ENCODE results near the gene SDCBP2. TPM values are rescaled to one million over a fixed set of nuclear protein-coding genes. Genes with fewer than 3 reads are reported as not detected.

Gene SDCBP2
- total and polyA plus RNA-seq, 2 experiments from 2014 or later = 4.2 to 5.5 TPM

DNA sequence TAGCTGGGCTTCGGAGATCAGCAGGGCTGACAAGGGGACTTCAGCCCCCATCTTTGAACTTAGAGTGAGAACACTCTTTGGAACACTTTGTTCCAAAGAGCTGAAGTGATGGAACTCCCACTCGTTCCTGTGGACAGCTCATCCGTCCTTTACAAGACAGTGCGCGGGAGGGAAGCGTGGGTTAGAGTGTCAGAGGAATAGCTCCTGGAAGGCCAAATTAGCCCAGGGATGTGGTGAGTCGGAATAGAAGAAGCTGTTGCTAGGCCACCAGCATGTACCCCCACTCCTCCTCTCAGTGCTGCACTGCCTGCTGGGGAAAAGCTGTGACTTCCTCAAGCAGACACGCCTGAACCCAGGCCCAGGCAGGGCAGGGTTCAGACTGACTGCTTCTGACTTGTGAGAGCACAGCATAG, 1.7 kb downstream of the SDCBP2 start:
- no peak overlapping the region for H2AFZ ChIP-seq
- no peaks in the 10 kb centered on the region for H3K36me3 ChIP-seq (ENCODE audit: low read depth)
- peaks cover 55% of the 10 kb centered on the region for H3K79me2 ChIP-seq (ENCODE audit: insufficient read depth)
- H3K9me2 ChIP-seq (ENCODE audit: insufficient read depth) = no peaks in the 10 kb centered on the region
- TF ChIP-seq EZH2 (IDR thresholded peaks at IDR 0.05; ENCODE audit: insufficient read depth, poor library complexity, severe bottlenecking) (no peak), EZH2phosphoT487 (IDR thresholded peaks at IDR 0.05; ENCODE audit: insufficient read depth, low read depth) (no peak)
- peak; percentile 87 for DNase-seq
- in situ Hi-C loops (cut with MboI) = no loop called here
- no peaks in the 10 kb centered on the region for H3K27me3 ChIP-seq (replicated peaks; ENCODE audit: insufficient read depth)
- H3K9me3 ChIP-seq (ENCODE audit: low read depth) = no peaks in the 10 kb centered on the region
- H3K4me1 ChIP-seq (ENCODE audit: insufficient read depth) = peaks cover 61% of the 10 kb centered on the region
- no peaks in the 10 kb centered on the region for H4K20me1 ChIP-seq (ENCODE audit: insufficient read depth)
- H3K9ac ChIP-seq = peak overlapping the region; percentile 100
- H3K4me2 ChIP-seq (ENCODE audit: unreplicated experiment) = peak overlapping the region; percentile 92
- H3F3A ChIP-seq (ENCODE audit: insufficient read depth) = peaks cover 61% of the 10 kb centered on the region
- WGBS, 2 experiments (ENCODE audit: low coverage in 1 of 2, low lambda C conversion rate in 2 of 2, missing lambda C conversion rate in 2 of 2) = 11 to 14% methylated on average over 8 of the region's 8 CpGs
- H3K4me3 ChIP-seq = peak overlapping the region; percentile 95
- peak overlapping the region; percentile 100 for H3K27ac ChIP-seq

DNA sequence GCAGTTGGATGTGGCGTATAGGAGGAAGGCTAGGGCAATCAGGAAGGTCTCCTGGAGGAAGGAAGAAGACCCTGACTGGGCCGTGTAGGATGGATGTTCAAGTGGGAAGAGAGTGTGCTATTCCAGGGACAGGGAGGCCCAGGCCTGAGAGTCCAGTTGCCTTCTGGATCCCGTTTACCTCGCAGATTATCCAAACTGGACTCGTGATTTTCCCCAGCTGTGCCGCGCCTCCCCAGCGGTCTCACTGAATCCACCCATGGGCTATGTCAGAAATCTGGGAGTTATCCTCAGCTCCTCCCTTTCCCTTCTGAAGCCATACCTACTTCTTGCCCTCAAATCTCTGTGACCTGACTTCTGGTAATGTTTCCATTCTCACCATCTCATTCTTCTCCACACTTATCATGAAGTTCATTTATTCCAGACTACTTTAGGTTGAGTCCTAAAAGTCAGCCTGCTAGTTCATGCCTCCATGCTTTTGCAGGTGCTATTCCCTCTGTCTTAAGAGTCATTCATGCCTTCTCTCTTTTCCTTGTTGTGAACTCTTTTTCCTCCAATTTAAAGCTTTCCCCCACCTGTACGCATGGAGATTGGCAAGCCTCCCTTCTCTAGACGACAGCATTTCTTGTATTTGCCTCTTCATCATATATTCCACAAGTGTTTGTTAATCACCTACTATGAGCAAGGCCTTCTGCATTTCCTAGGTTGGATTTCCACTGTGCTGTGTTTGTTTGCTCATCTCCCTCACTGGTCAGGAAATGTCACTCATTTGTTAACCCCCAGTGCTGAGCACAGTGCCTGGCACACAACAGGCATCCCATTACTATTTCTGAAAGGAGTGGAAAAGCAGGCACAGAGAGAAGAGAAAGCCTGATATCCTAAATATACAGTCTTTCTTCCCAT, 2.7 kb downstream of the SDCBP2 start:
- in situ Hi-C loops (cut with MboI) = no loop called here
- H3K27ac ChIP-seq = peak overlapping the region; percentile 100
- TF ChIP-seq EZH2 (IDR thresholded peaks at IDR 0.05; ENCODE audit: insufficient read depth, poor library complexity, severe bottlenecking) = no peak
- no peak for TF ChIP-seq EZH2phosphoT487 (IDR thresholded peaks at IDR 0.05; ENCODE audit: insufficient read depth, low read depth)
- peak; percentile 75 for DNase-seq
- H3K9me2 ChIP-seq (ENCODE audit: insufficient read depth) = no peaks in the 10 kb centered on the region
- H3K9ac ChIP-seq = peak overlapping the region; percentile 100
- peak overlapping the region; percentile 92 for H3K4me2 ChIP-seq (ENCODE audit: unreplicated experiment)
- peak overlapping the region; percentile 95 for H3K4me3 ChIP-seq
- H3K36me3 ChIP-seq (ENCODE audit: low read depth) = no peaks in the 10 kb centered on the region
- no peaks in the 10 kb centered on the region for H3K27me3 ChIP-seq (replicated peaks; ENCODE audit: insufficient read depth)
- H4K20me1 ChIP-seq (ENCODE audit: insufficient read depth) = no peaks in the 10 kb centered on the region
- H3K4me1 ChIP-seq (ENCODE audit: insufficient read depth) = peaks cover 64% of the 10 kb centered on the region
- no peaks in the 10 kb centered on the region for H3K9me3 ChIP-seq (ENCODE audit: low read depth)
- peaks cover 46% of the 10 kb centered on the region for H3K79me2 ChIP-seq (ENCODE audit: insufficient read depth)
- 6 to 7% methylated on average over 10 of the region's 10 CpGs for WGBS, 2 experiments (ENCODE audit: low coverage in 1 of 2, low lambda C conversion rate in 2 of 2, missing lambda C conversion rate in 2 of 2)
- H3F3A ChIP-seq (ENCODE audit: insufficient read depth) = peaks cover 66% of the 10 kb centered on the region
- no peak overlapping the region for H2AFZ ChIP-seq

DNA sequence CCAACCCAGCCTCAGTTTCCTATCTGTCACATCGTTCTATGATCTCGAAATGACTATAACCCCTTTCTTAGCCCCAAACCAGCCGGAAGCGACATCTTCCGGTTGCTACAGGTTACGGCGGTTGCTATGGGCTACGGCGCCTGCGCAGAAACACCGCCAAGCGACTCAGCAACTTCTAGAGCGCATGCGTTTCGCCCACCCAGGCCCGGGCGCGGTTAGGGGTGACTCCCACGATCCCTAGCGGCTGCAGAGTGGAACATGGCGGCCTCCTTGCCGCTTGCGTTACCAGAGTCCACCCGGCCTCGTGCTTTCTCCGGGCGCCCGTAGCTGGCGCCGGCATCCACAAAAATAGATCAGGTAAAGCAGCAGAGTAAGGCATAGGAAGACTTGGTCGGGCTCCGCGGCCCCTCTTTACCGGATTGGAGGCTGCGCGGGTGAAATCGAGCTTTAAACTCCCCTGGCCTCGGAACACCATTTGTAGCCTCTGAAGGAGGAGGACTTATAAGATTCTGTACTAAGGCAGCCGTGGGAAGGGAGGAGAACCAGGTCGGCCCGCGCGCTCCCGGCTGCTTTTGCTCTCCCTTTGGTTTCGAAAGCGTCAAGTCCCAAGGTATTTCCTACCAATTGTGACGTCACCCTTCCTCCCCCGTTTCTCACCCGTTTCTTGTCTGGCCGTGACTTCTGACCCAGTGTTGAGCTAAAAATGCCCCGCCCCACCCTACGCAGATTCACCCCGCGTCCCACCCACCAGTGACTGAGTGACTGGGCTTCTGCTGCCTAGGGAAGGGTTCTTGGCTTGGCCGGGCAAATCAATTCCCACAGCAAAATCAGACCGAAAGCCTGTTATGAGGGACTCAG, 3.5 kb downstream of the SDCBP2 start:
- peaks cover 66% of the 10 kb centered on the region for H3F3A ChIP-seq (ENCODE audit: insufficient read depth)
- H4K20me1 ChIP-seq (ENCODE audit: insufficient read depth) = no peaks in the 10 kb centered on the region
- no peaks in the 10 kb centered on the region for H3K36me3 ChIP-seq (ENCODE audit: low read depth)
- peaks cover 61% of the 10 kb centered on the region for H3K4me1 ChIP-seq (ENCODE audit: insufficient read depth)
- H3K9me3 ChIP-seq (ENCODE audit: low read depth) = no peaks in the 10 kb centered on the region
- TF ChIP-seq EZH2 (IDR thresholded peaks at IDR 0.05; ENCODE audit: insufficient read depth, poor library complexity, severe bottlenecking) = no peak
- TF ChIP-seq EZH2phosphoT487 (IDR thresholded peaks at IDR 0.05; ENCODE audit: insufficient read depth, low read depth) = no peak
- H3K27ac ChIP-seq = peak overlapping the region; percentile 100
- H3K27me3 ChIP-seq (replicated peaks; ENCODE audit: insufficient read depth) = no peaks in the 10 kb centered on the region
- H2AFZ ChIP-seq = peak overlapping the region; percentile 71
- peak overlapping the region; percentile 100 for H3K9ac ChIP-seq
- peak overlapping the region; percentile 92 for H3K4me2 ChIP-seq (ENCODE audit: unreplicated experiment)
- 0 to 1% methylated on average over 56 of the region's 56 CpGs for WGBS, 2 experiments (ENCODE audit: low coverage in 1 of 2, low lambda C conversion rate in 2 of 2, missing lambda C conversion rate in 2 of 2)
- no peaks in the 10 kb centered on the region for H3K9me2 ChIP-seq (ENCODE audit: insufficient read depth)
- H3K4me3 ChIP-seq = peak overlapping the region; percentile 95
- in situ Hi-C loops (cut with MboI) = no loop called here
- H3K79me2 ChIP-seq (ENCODE audit: insufficient read depth) = peaks cover 37% of the 10 kb centered on the region
- DNase-seq = peak; percentile 98

DNA sequence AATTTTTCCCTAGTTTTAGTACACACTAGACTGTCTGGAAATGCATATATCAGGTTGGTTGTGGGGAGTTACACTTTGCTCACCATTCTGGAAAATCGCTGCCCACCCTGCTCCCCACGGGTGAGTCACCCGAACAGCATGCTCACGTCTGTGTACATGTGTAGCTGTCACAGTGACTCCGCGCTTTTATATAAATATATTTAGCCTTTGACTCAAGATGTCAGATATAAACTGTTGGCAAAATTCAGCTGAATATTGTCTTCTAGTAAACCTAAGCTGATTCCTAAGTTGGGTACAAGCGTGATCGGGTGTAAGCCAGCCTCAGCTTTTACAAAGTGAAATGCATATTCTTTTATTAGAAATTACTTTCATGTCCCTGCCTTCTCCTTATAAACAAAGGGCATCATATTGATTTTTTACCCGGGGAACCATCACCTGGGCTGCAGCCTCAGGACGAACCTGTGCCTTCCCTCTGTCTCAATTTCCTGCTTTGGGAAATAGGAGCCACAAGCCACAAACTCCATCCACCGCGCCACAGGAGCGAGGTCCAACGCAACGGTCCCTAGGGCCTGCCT, 4.3 kb downstream of the SDCBP2 start:
- in situ Hi-C loops (cut with MboI) = no loop called here

More for the DNA sequence above, 4.3 kb downstream of the SDCBP2 start:
- H3K4me3 ChIP-seq = peak overlapping the region; percentile 95
- H3K79me2 ChIP-seq (ENCODE audit: insufficient read depth) = peaks cover 30% of the 10 kb centered on the region
- TF ChIP-seq EZH2phosphoT487 (IDR thresholded peaks at IDR 0.05; ENCODE audit: insufficient read depth, low read depth) (no peak), EZH2 (IDR thresholded peaks at IDR 0.05; ENCODE audit: insufficient read depth, poor library complexity, severe bottlenecking) (no peak)
- WGBS, 2 experiments (ENCODE audit: low coverage in 1 of 2, low lambda C conversion rate in 2 of 2, missing lambda C conversion rate in 2 of 2) = 13 to 16% methylated on average over 15 of the region's 15 CpGs
- H3K36me3 ChIP-seq (ENCODE audit: low read depth) = no peaks in the 10 kb centered on the region
- peaks cover 63% of the 10 kb centered on the region for H3F3A ChIP-seq (ENCODE audit: insufficient read depth)
- H3K4me2 ChIP-seq (ENCODE audit: unreplicated experiment) = peak overlapping the region; percentile 92
- no peaks in the 10 kb centered on the region for H3K9me2 ChIP-seq (ENCODE audit: insufficient read depth)
- peak overlapping the region; percentile 71 for H2AFZ ChIP-seq
- no peaks in the 10 kb centered on the region for H3K9me3 ChIP-seq (ENCODE audit: low read depth)
- H3K9ac ChIP-seq = peak overlapping the region; percentile 100
- no peaks in the 10 kb centered on the region for H3K27me3 ChIP-seq (replicated peaks; ENCODE audit: insufficient read depth)
- DNase-seq = peak; percentile 92
- no peaks in the 10 kb centered on the region for H4K20me1 ChIP-seq (ENCODE audit: insufficient read depth)
- H3K4me1 ChIP-seq (ENCODE audit: insufficient read depth) = peaks cover 54% of the 10 kb centered on the region
- peak overlapping the region; percentile 100 for H3K27ac ChIP-seq

Data from GM23248 (cell line).